SU-DHL-6 (cell line): ENCODE data around the gene USP27X.

ENCODE experiments used
- H2AFZ ChIP-seq: fragments of 200-600 bp; sonication (generic); 2 replicates; pipeline ENCODE4 v1.6.1; 2014; ENCODE audit warnings: low read depth, mild to moderate bottlenecking, moderate library complexity, mixed read lengths, antibody characterized with exemption, low read length; ENCODE audit not compliant: severe bottlenecking
- H3F3A ChIP-seq: fragments of 200-600 bp; shearing (Covaris generic); 2 replicates; pipeline ENCODE4 v1.6.0; 2016; ENCODE audit warnings: antibody characterized with exemption, mild to moderate bottlenecking; ENCODE audit not compliant: insufficient read depth
- H3K27ac ChIP-seq: fragments of 200-600 bp; sonication (generic); 2 replicates; pipeline ENCODE4 v1.5.1; 2016; ENCODE audit warnings: low read depth, mild to moderate bottlenecking, low read length, moderate library complexity, mixed read lengths
- H3K27me3 ChIP-seq: fragments of 200-600 bp; sonication (generic), shearing (Covaris generic); 2 replicates; pipeline ENCODE4 v1.6.0; 2014; ENCODE audit warnings: mild to moderate bottlenecking, low read length
- H3K36me3 ChIP-seq: fragments of 200-600 bp; sonication (generic); 2 replicates; pipeline ENCODE4 v1.6.1; 2014; ENCODE audit warnings: mild to moderate bottlenecking, low read length, mixed read lengths
- H3K4me2 ChIP-seq: fragments of 300-600, 200-600 bp; shearing (Covaris generic), sonication (generic); 2 replicates; pipeline ENCODE4 v1.6.0; 2014; ENCODE audit warnings: low read length, low read depth, mild to moderate bottlenecking; ENCODE audit not compliant: poor library complexity, severe bottlenecking
- H3K4me3 ChIP-seq: fragments of 200-600 bp; sonication (generic); 2 replicates; pipeline ENCODE4 v1.5.1; 2014; ENCODE audit warnings: antibody characterized with exemption, low read length, mild to moderate bottlenecking, mixed read lengths; ENCODE audit not compliant: insufficient read depth, poor library complexity, severe bottlenecking
- H3K79me2 ChIP-seq: fragments of 200-600 bp; sonication (generic); 2 replicates; pipeline ENCODE4 v1.6.1; 2014; ENCODE audit warnings: mild to moderate bottlenecking, low read length, moderate library complexity; ENCODE audit not compliant: insufficient read depth
- H3K9ac ChIP-seq: fragments of 200-600 bp; sonication (generic); 2 replicates; pipeline ENCODE4 v1.7.0; 2014; ENCODE audit warnings: mild to moderate bottlenecking, low read length
- H3K9me2 ChIP-seq: fragments of 200-600 bp; sonication (generic); replicated peaks from 2 replicates; pipeline ENCODE4 v1.6.1; 2014; ENCODE audit warnings: low read length; ENCODE audit not compliant: insufficient read depth
- H3K9me3 ChIP-seq: fragments of 200-600 bp; sonication (generic); 2 replicates; pipeline ENCODE4 v1.6.1; 2014; ENCODE audit warnings: low read length, mixed read lengths; ENCODE audit not compliant: insufficient read depth
- H4K20me1 ChIP-seq: fragments of 200-600 bp; sonication (generic); 2 replicates; pipeline ENCODE4 v1.6.1; 2014; ENCODE audit warnings: low read depth, mild to moderate bottlenecking, antibody characterized with exemption, low read length, moderate library complexity, mixed read lengths
- CTCF ChIP-seq: fragments of 200-600 bp; sonication (generic); IDR thresholded peaks from one replicate; pipeline ENCODE4 v1.5.1; 2017; ENCODE audit warnings: antibody characterized with exemption, mild to moderate bottlenecking, low read length, moderate library complexity; ENCODE audit not compliant: insufficient read depth, poor library complexity, severe bottlenecking
- EZH2phosphoT487 ChIP-seq: fragments of 200-600 bp; sonication (generic), shearing (Covaris generic); conservative IDR thresholded peaks from 2 replicates; pipeline ENCODE4 v1.6.1; 2018; ENCODE audit warnings: mild to moderate bottlenecking, antibody characterized with exemption, low read length, moderate library complexity, mixed read lengths

USP27X gene

GRCh38 chrX:49878834-49879655, at the start of gene USP27X:
USP27X (plus strand) TSS chrX:49879484; CDS start chrX:49880308, 824 bp downstream.
- peak within 1 kb of the TSS; percentile 54 for H3K9ac ChIP-seq
- H3K9me2 ChIP-seq = no peaks in the 10 kb centered on the region
- no peaks in the 10 kb centered on the region for H3K79me2 ChIP-seq
- TF ChIP-seq EZH2phosphoT487 = no peak
- peak; percentile 26 for TF ChIP-seq CTCF
- peak within 1 kb of the TSS; percentile 61 for H3K4me2 ChIP-seq
- no peaks in the 10 kb centered on the region for H4K20me1 ChIP-seq
- no peaks in the 10 kb centered on the region for H3K9me3 ChIP-seq
- no peak within 1 kb of the TSS for H3K27ac ChIP-seq
- H2AFZ ChIP-seq = peak within 1 kb of the TSS; percentile 95
- peak within 1 kb of the TSS; percentile 56 for H3K4me3 ChIP-seq
- H3K36me3 ChIP-seq = no peaks in the 10 kb centered on the region
- H3F3A ChIP-seq = 0 out of 2 replicates have a peak, but pooled peaks cover 5% of the 10 kb centered on the region
- no peaks in the 10 kb centered on the region for H3K27me3 ChIP-seq

- Histone ChIP-seq H3K27me3 (no peaks in the 10 kb centered on the region), H3K36me3 (no peaks in the 10 kb centered on the region), H2AFZ (no peak overlapping the region), H3K79me2 (no peaks in the 10 kb centered on the region), H3K4me2 (no peak overlapping the region), H3K9me3 (no peaks in the 10 kb centered on the region), H3K27ac (no peak overlapping the region), H3F3A (no peaks in the 10 kb centered on the region), H3K9me2 (no peaks in the 10 kb centered on the region), H3K9ac (no peak overlapping the region), H4K20me1 (no peaks in the 10 kb centered on the region), H3K4me3 (no peak overlapping the region)
- TF ChIP-seq EZH2phosphoT487 = no peak
- peak; percentile 29 for TF ChIP-seq CTCF
Observed at GRCh38 chrX:49838374-49838773, 40.9 kb upstream of the USP27X start.

DNA sequence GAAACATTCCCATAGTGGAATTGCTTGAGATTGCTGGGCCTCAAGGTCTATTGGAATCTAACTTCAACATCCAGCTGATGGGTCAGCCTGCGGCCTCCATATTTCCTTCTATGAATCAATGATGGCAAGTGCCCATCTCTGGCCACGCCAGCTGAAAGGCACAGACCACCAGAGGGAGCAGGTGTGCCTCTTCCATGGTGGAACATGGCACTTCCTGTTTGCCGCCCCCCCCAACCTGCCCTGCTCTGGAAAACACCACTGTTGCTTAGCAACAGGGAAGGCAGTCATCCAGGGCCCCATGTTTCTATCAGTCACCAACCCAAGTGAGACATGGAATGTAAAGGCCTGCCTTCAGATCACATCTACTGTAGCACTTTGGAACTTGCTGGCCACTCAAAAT, 38.6 kb upstream of the USP27X start:
- Histone ChIP-seq H3K27me3 (no peaks in the 10 kb centered on the region), H3K4me3 (no peak overlapping the region), H3K9me2 (no peaks in the 10 kb centered on the region), H3K9me3 (no peaks in the 10 kb centered on the region), H3K27ac (no peak overlapping the region), H4K20me1 (no peaks in the 10 kb centered on the region), H2AFZ (no peak overlapping the region), H3K79me2 (no peaks in the 10 kb centered on the region), H3F3A (no peaks in the 10 kb centered on the region), H3K4me2 (no peak overlapping the region), H3K36me3 (no peaks in the 10 kb centered on the region), H3K9ac (no peak overlapping the region)
- TF ChIP-seq EZH2phosphoT487 = no peak
- TF ChIP-seq CTCF = peak; percentile 25
